LNCaP clone FGC (cell line): ENCODE data around the gene DGKQ.

Experiments
- DNase-seq: peaks from one replicate; pipeline ENCODE4 v3.0.0-alpha.2; 2011; ENCODE audit warnings: low read depth
- H3K4me3 ChIP-seq: 2 replicates; pipeline ENCODE4 v1.5.1; 2011; ENCODE audit warnings: mild to moderate bottlenecking, low read depth, low read length, control low read depth
- CTCF ChIP-seq: IDR thresholded peaks from 2 replicates; pipeline ENCODE4 v1.5.1; 2012; ENCODE audit warnings: mild to moderate bottlenecking; ENCODE audit not compliant: control insufficient read depth, insufficient read depth; ENCODE audit errors: extremely low read depth

The DGKQ gene

GRCh38 chr4:917466-917865 is 55.9 kb downstream of the DGKQ start:
- no peak for TF ChIP-seq CTCF
- no peak overlapping the region for H3K4me3 ChIP-seq
- no peak for DNase-seq

DNA sequence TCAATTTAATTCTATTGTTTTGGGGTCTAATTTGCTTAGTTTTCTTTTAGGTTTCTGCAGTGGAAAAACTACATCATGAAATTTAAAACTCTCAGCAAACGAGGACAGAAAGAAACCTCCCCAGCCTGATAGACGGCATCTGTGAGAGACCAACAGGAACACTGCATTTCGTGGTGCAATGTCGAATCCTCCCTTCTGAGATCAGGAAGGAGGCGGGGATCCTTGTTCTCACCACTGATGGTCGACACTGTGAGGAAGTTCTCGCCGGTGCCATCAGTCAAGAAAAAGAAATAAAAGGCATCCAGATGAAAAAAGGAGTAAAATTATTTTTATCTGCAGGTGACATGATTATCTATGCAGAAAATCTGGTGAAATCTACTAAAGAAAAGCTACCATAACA is 57.8 kb downstream of the DGKQ start:
- no peak for DNase-seq
- TF ChIP-seq CTCF, result no peak
- no peak overlapping the region for H3K4me3 ChIP-seq

GRCh38 chr4:915041-915474 is 58.3 kb downstream of the DGKQ start:
- no peak for DNase-seq
- no peak overlapping the region for H3K4me3 ChIP-seq
- no peak for TF ChIP-seq CTCF

- DNase-seq, result no peak
- no peak for TF ChIP-seq CTCF
Observed at GRCh38 chr4:914531-914930, 58.8 kb downstream of the DGKQ start.

GRCh38 chr4:913280-913618 is 60.1 kb downstream of the DGKQ start:
- H3K4me3 ChIP-seq, result no peak overlapping the region
- no peak for DNase-seq
- no peak for TF ChIP-seq CTCF

More at GRCh38 chr4:914531-914930, 58.8 kb downstream of the DGKQ start:
- H3K4me3 ChIP-seq, result no peak overlapping the region

GRCh38 chr4:912548-913279 is 60.7 kb downstream of the DGKQ start:
- H3K4me3 ChIP-seq, result no peak overlapping the region
- TF ChIP-seq CTCF, result no peak
- DNase-seq, result no peak
